GM19023 (cell line): ENCODE results near the gene RAB11FIP4.

Experiments
- ATAC-seq: cut with Tn5 transposase; IDR thresholded peaks from one replicate; pipeline ENCODE4 v1.9.1; 2021; ENCODE audit warnings: mild to moderate bottlenecking, moderate library complexity; ENCODE audit not compliant: unreplicated experiment

The RAB11FIP4 gene

DNA sequence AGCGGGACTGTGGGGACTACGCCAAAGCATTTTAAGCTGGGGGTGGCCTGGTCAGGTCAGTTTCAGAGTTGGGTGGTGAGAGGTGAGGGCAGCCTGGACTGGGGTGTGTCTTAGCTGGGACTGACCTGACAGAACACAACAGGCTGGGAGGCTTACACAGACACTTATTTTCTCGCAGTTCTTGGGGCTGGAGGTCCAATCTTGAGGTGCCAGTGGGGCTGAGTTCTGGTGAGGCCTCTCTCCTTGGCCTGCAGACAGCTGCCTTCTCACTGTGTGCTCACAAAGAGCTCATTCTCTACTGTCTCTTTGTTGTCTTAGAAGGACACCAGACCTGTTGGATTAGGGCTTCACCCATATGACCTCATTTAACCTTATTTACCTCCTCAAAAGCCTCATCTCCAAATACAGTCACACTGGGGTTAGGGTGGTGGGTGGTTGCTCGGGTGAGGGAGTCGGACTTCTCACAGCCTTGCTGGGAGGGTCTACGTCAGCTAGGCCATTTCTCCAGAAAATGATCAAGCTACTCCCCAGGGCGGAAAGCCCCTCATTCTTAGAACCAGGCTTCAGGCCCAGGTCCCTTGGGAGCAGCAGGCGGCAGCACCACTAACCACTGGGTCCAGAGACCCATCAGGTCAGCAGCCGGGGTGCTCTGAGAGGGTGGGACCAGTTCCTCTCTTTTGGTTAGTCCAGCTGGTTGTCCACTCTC, 149.3 kb downstream of the RAB11FIP4 start:
- ATAC-seq: no peak

DNA sequence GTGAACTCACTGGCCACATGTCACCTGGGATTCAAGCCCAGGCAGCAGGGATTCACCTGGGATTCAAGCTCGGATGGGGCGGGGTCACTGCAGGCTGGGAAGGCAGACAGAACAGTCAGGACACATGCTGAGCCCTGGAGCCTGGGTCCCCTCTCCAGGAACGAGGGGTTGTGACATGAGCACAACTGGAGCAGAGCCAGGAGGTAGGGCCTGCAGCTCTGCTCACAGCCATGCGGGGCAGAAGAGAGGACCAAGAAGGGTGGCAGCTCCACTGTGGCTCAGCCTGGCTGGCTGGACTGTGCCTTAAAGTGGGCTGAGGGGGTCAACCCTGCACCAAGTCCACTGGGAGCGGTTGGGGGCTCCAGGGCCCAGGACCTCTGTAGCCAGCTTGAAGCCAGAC, 150.1 kb downstream of the RAB11FIP4 start:
- no peak for ATAC-seq

DNA sequence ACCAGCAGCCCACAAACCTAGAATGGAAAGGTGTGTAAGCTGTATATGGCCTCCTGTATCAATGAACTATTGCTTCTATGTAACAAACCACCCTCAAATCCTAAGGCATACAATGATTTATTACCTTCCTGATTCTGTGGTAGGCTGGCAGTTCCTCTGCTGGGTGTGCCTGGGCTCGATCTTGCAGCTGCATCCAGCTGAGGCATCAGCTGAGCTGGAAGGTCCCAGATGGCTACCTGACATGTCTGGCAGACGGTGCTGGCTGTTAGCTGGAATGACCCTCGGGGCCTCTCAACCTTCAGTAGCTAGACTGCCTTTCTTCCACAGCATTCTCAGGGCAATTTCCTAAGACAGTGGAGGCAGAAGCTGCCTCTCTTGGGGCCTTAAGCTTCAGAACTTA, 152.7 kb downstream of the RAB11FIP4 start:
- ATAC-seq: no peak

- ATAC-seq: no peak
These were observed 155.2 kb downstream of the RAB11FIP4 start for GRCh38 chr17:31546650-31547049.

DNA sequence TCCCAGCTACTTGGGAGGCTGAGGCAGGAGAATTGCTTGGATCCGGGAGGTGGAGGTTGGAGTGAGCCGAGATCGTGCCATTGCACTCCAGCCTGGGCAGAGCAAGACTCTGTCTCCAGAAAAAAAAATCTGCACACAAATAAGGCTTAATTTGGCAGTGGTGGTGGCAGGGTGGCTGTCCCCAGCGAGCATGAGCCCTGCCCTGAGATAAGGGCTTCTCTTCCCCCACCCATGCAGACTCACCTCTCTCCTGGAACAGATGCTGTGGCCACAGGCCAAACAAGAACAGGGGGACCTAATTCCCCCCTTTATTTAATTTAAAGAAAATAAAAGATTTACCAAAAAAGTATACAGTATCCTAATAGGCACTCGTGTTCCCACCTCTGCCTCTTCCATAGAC, 157.2 kb downstream of the RAB11FIP4 start:
- no peak for ATAC-seq

- ATAC-seq: peak; percentile 17
These were observed 157.6 kb downstream of the RAB11FIP4 start for GRCh38 chr17:31549121-31549524.

DNA sequence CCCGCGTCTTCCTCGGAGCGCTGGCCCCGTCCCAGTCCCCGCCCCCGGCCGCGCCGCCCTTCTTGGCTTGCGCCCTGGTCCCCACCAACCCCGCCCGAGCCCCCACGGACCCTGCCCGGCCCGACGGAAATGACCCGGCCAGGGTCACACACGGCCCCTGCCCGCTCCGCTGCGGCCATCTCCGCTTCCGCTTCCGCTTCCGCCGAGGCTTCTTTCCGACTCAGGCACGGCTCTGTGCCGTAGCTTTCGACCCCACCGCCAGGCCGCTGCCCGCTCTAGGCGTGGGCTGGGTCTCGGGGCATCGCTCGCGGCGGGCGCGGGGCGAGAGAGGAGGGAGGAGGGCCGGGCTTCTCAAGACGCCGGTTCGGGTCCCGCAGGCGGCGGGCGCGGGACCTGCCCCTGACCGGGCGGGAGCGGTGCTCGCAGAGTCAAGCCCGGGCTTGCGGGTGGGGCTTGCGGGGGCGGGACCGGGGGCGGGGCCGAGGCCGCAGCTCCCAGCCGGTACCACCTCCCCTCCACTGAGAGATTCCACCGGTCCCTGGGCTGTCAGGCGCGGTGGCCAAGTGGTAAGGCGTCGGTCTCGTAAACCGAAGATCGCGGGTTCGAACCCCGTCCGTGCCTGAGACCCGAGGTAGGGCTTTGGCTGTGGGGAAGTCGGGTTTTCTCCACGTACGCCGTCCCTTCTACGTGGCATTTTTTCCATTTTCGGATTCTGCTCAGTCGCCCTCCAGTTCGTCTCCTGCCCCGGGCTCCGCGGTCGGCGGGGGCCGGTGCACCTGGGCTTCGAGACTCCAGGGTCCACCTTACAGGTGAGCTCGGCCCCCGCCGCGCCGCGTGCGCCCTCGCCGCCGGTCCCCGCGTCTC, 158.3 kb downstream of the RAB11FIP4 start:
- peak; percentile 71 for ATAC-seq

- ATAC-seq: no peak
These were observed 159.0 kb downstream of the RAB11FIP4 start for GRCh38 chr17:31550389-31551056.

DNA sequence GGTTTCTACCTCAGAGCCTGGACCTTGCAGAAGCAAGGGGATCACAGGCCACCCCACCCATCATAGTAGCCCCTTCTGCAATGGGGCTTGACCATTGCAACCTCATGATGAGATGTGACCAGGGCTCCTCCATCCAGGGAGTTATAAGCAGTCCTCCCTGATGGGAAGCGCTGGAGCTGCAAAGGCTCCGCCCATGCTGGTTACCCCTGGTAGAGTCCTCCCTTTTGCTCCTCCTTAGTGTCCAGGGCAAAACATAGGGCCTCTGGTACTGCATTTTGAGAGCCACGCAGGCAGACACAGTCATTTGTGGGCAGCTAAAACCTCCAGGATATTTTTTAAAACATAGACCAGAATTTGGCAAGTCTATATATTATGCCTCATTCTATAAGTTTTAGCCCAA, 161.1 kb downstream of the RAB11FIP4 start:
- no peak for ATAC-seq

DNA sequence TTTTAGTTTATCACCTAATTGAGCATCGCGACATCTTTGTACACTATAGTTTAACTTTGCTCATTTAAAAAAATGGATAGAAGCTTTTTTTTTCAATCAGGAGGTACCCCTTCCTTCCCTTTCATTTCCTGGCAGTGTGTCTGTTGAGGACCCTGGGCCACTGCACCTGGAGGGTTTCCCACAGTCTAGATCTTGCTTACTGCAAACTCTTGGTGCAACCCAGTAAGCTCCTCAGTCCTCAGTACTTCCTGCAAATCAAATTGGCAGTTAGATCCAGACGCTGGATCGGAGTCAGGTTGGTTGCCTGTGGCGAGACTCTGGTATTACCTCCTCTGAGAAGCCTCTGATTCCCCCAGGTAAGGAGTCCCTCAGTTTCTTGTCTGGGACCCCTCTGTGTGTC, 162.0 kb downstream of the RAB11FIP4 start:
- no peak for ATAC-seq

- no peak for ATAC-seq
These were observed 163.5 kb downstream of the RAB11FIP4 start for GRCh38 chr17:31554930-31555329.

DNA sequence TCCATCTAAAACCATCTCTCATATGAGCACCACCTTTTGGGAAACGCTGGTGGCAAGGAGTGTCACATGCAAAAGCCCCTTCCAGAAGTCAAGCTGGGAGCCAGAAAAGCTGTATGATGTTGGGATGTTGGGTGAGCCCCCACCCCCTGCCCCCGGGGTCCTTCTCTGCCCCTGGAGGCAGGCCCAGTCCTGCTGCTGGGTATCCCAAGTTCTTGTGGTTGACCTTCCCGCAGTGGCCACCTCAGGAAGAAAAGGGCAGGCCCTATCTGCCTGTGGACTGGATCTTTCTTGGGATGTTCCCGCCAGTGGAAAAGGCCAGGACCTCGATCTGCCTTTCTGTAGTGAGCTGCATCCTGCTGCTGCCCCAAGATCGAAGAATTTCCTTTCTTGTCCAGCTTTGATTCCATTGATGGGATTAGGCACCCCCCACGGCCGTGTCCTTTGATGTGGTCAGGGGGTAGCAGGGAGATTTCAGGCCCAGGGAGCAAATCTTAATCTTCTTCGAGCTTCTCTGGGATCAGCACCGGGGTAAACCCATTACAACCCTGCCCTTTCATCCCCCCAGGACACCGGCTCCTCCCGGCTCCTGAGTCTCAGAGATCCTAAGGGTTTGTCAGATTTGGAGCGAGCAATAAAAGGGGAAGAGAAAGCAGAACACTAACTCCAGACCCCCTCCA, 165.6 kb downstream of the RAB11FIP4 start:
- no peak for ATAC-seq

GRCh38 chr17:31558748-31559583, 167.5 kb downstream of the RAB11FIP4 start:
- ATAC-seq: peak; percentile 75

DNA sequence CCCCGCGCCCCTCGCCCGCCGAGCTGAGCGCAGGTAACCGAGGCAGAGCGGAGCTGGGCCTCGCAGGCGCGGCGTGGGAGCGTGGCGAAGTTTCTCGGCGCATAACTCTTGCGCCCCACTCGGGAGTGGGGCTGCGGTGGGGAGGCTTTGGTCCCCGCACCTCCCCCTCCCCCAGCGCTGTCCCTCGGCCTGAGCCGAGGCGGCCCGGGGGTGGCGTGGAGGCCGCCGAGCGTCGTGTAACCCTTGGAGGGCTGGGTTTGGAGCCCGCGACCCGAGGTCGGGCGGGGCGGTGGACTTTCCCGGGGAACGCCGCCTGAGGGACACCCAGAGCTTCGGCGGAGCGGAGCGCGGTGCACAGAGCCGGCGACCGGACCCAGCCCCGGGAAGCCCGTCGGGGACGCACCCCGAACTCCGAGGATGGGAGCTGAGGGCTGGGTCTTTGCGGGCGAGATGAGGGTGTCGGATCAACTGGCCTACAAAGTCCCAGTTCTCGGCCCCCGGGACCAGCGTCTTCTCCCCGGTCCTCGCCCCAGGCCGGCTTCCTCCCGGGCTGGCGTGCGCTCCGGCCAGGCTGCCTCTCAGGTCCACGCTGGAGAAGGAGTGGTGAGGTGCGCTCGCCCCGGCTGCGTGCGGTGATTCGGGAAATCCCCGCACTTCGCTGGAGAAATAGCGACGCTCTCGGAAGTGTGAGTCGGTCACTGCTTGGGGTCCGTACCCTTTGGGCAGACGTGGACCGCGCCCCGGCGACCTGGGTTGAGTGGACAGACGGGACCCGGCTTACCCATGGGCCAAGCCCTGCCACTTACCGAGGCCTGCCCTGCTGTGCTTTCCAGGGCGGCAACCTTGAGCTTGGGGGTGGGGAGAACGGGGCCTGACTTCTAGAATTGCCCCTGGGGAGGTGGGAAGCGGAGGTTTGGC, 168.4 kb downstream of the RAB11FIP4 start:
- ATAC-seq: no peak

- no peak for ATAC-seq
These were observed 169.3 kb downstream of the RAB11FIP4 start for GRCh38 chr17:31560616-31561235.

DNA sequence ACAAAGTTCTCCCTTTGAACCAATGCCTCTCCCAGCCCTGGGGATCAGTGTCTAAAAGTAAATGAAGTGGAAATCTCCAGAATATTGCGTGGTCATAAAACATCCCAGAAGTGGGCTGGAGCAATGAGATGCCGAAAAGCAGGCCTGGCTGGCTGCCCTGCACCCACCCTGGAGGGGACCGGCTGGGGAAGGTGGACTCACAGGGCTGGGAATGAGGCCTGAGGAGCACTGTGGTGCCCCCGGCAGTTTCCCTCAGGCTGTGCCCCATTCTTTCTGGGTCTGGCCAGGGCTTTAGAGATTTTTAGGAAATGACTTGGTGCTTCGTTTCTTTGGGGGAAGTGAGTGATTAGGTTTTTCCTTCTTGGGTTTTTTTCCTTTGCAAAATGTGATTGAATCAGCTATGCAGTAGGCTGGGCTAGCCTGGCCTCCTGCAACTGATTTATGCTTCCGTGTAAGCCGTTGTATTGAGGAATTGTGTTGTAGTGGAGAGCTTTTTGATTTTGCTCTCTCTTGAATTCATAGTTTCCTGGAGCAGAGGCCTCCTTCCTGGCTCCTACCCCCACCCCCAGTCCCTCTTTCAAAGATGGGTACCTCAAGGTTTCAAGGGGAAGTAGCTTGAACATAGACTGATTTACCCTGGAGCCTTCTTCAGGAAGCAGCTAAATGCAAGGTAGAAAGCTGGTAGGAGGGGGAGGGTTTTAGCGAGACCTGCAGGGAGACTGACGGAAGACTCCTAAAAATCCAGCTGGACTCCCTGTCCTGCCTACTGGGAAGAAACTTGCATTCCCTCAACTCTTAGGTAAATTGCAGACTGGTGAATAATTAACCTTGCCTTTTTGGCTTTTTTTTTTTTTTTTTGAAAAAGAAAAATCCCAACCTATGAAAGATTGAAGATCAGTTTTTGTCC, 170.2 kb downstream of the RAB11FIP4 start:
- no peak for ATAC-seq

DNA sequence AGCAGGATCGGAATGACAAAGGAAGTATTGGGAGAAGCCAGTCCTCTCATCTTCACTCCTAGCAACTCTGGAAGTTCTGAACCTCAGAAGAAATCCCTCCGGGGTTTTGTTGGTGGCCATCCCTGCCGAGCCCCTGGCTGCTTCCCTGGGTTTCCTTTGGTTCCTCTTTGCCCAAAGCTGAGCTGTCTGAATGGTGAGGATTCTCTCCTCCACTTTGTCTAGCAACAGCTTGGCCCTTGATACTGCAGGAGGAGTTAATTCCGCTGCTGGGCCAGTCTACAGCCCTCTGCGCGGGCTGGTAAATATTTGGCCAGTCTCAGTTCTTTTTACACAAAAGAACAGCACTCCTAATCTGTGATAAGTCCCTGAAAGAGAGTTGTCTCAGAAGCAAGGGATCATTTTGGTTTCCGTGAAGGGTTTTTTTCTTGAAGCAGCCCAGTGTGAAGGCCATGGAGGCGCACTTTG, 170.9 kb downstream of the RAB11FIP4 start:
- no peak for ATAC-seq

GRCh38 chr17:31564291-31564690, 172.8 kb downstream of the RAB11FIP4 start:
- no peak for ATAC-seq
